MM.1S (cell line): ENCODE data around the gene AGR2.

Experiments used
- CTCF ChIP-seq: fragments of 300-600 bp; sonication (generic); IDR thresholded peaks from 2 replicates; pipeline ENCODE4 v1.5.1; 2016; ENCODE audit warnings: antibody characterized with exemption, low read length, mixed read lengths
- EZH2phosphoT487 ChIP-seq: fragments of 300-600 bp; sonication (generic); IDR thresholded peaks from 2 replicates; pipeline ENCODE4 v1.6.1; 2018; ENCODE audit warnings: antibody characterized with exemption, low read length

- TF ChIP-seq CTCF = no peak
- no peak for TF ChIP-seq EZH2phosphoT487
These were observed 25.7 kb downstream of the AGR2 start for GRCh38 chr7:16779051-16779450.
